HG03469 (cell line): ENCODE data around the gene TMEM18.

Experiments
- ATAC-seq: cut with Tn5 transposase; IDR thresholded peaks from one replicate; pipeline ENCODE4 v1.9.1; 2021; ENCODE audit warnings: mild to moderate bottlenecking, moderate library complexity, moderate number of reproducible peaks; ENCODE audit not compliant: unreplicated experiment

TMEM18 gene

GRCh38 chr2:623130-623922, 53.9 kb downstream of the TMEM18 start:
- no peak for ATAC-seq

- no peak for ATAC-seq
These were observed 54.8 kb downstream of the TMEM18 start for GRCh38 chr2:622357-622756.

- no peak for ATAC-seq
These were observed 55.7 kb downstream of the TMEM18 start for GRCh38 chr2:621303-622099.

GRCh38 chr2:620471-621302, 56.5 kb downstream of the TMEM18 start:
- no peak for ATAC-seq

GRCh38 chr2:620004-620403, 57.2 kb downstream of the TMEM18 start:
- no peak for ATAC-seq

GRCh38 chr2:618422-618990, 58.7 kb downstream of the TMEM18 start:
- no peak for ATAC-seq

GRCh38 chr2:618005-618404, 59.2 kb downstream of the TMEM18 start:
- no peak for ATAC-seq
